ENCODE results near the gene MROH8.
"Not testable (repeated sequence)": the region's sequence is repeated elsewhere in the genome, so short reads cannot be mapped to it uniquely, and the experiment has no call there.

The MROH8 gene

DNA sequence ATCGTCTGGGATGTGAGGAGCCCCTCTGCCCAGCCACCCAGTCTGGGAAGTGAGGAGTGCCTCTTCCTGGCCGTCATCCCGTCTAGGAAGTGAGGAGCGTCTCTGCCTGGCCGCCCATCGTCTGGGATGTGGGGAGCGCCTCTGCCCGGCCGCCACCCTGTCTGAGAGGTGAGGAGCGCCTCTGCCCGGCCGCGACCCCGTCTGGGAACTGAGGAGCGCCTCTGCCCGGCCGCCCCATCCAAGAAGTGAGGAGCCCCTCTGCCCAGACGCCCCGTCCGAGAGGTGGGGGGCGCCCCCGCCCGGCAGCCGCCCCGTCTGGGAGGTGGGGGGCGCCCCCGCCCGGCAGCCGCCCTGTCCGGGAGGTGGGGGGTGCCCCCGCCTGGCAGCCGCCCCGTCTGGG, 28.5 kb downstream of the MROH8 start:
- not testable (repeated sequence) for DNase-seq (ENCODE audit: low read depth); H3K9me3 ChIP-seq (ENCODE audit: control insufficient read depth, low read length); H3K27me3 ChIP-seq (replicated peaks; ENCODE audit: control insufficient read depth, insufficient read depth, low read length); H3K4me1 ChIP-seq (ENCODE audit: control insufficient read depth, insufficient read depth, low read length); H3K4me3 ChIP-seq (ENCODE audit: low read length); H3K36me3 ChIP-seq (ENCODE audit: control insufficient read depth, insufficient read depth, low read length, severe bottlenecking); H3K9ac ChIP-seq (ENCODE audit: low read length)

DNA sequence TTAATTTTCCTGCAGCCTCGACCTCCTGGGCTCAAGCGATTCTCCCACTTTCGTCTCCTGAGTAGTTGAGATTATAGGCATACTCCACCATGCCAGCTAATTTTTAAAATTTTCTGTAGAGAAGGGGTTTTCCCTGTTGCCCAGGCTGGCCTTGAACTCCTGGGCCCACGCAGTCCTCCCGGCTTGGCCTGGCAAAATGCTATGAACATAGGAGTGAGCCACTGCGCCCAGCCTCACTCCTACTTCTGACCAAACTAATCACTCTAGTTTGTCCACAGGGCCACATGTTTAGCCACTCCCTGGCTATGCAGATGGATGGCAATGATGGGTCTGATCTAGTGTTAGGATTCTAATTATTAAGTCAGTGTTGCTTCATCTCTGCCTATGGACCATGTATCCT, 32.1 kb downstream of the MROH8 start:
- Histone ChIP-seq H3K4me3 (ENCODE audit: low read length) (no peak overlapping the region), H3K27me3 (replicated peaks; ENCODE audit: control insufficient read depth, insufficient read depth, low read length) (no peaks in the 10 kb centered on the region), H3K9ac (ENCODE audit: low read length) (no peak overlapping the region), H3K36me3 (ENCODE audit: control insufficient read depth, insufficient read depth, low read length, severe bottlenecking) (no peaks in the 10 kb centered on the region), H3K4me1 (ENCODE audit: control insufficient read depth, insufficient read depth, low read length) (no peaks in the 10 kb centered on the region), H3K9me3 (ENCODE audit: control insufficient read depth, low read length) (no peaks in the 10 kb centered on the region)
- no peak for DNase-seq (ENCODE audit: low read depth)

DNA sequence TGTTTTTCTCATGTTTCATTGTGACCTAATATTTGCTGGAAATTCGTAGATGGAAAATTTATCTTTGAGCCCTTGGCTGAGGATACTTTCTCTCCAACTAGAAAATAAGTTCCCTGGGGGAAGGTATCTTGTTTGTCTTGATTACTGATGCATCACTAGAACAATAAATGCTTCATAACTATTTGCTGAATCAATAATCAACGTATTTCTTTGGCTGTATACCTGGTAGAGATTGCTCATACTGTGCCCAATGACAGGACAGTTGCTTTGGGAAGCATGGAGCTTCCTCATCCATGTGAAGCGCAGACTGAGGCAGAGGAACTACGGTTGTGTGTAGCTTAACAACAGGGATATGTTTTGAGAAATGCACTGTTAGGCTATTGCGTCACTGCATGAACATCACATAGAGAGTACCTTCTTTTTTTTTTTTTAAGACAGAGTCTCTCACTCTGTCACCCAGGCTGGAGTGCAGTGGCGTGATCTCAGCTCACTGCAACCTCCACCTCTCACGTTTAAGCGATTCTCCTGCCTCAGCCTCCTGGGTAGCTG, 34.4 kb downstream of the MROH8 start:
- no peaks in the 10 kb centered on the region for H3K27me3 ChIP-seq (replicated peaks; ENCODE audit: control insufficient read depth, insufficient read depth, low read length)
- no peaks in the 10 kb centered on the region for H3K4me1 ChIP-seq (ENCODE audit: control insufficient read depth, insufficient read depth, low read length)
- H3K4me3 ChIP-seq (ENCODE audit: low read length), result no peak overlapping the region
- DNase-seq (ENCODE audit: low read depth), result peak; percentile 22
- no peaks in the 10 kb centered on the region for H3K9me3 ChIP-seq (ENCODE audit: control insufficient read depth, low read length)
- H3K36me3 ChIP-seq (ENCODE audit: control insufficient read depth, insufficient read depth, low read length, severe bottlenecking), result no peaks in the 10 kb centered on the region
- H3K9ac ChIP-seq (ENCODE audit: low read length), result no peak overlapping the region

DNA sequence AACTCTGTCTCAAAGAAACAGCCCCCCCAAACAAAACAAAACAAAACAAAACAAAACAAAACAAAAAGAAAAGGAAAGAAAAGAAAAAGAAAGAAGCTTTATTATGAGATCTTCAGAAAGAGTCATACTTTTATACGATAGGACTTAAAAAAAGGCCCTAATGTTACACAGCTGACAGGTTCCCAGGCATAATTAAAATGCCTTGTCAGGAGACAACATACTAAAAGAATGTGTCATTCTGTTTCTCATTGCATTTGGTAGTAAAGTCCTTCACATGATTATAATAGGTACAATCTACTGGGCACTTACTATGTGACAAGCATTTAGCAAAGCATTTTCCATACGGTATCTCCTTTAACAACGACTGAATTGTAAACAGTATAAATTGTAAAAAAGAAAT, 36.6 kb downstream of the MROH8 start:
- Histone ChIP-seq H3K4me3 (ENCODE audit: low read length) (no peak overlapping the region), H3K4me1 (ENCODE audit: control insufficient read depth, insufficient read depth, low read length) (no peaks in the 10 kb centered on the region), H3K36me3 (ENCODE audit: control insufficient read depth, insufficient read depth, low read length, severe bottlenecking) (no peaks in the 10 kb centered on the region), H3K27me3 (replicated peaks; ENCODE audit: control insufficient read depth, insufficient read depth, low read length) (no peaks in the 10 kb centered on the region), H3K9ac (ENCODE audit: low read length) (no peak overlapping the region), H3K9me3 (ENCODE audit: control insufficient read depth, low read length) (no peaks in the 10 kb centered on the region)
- peak; percentile 45 for DNase-seq (ENCODE audit: low read depth)

DNA sequence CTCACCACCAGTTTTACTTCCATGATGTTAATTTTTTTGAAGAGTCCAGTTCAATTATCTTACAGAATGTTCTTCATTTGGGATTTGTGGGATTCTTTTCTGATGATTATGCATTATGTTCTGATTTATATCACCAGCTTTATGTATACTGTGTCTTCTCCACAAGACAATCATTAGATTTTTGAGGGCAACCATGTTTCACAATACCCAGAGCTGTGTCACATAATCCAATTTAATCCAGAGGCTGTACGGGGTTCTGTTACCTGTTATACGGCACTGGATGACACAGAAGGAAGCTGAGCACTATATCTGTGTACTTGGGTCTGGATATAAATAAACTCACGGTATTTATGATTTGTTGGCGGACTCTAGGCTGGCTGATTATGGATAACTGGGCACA, 41.8 kb downstream of the MROH8 start:
- no peak overlapping the region for H3K9ac ChIP-seq (ENCODE audit: low read length)
- H3K9me3 ChIP-seq (ENCODE audit: control insufficient read depth, low read length), result no peaks in the 10 kb centered on the region
- no peaks in the 10 kb centered on the region for H3K4me1 ChIP-seq (ENCODE audit: control insufficient read depth, insufficient read depth, low read length)
- no peaks in the 10 kb centered on the region for H3K27me3 ChIP-seq (replicated peaks; ENCODE audit: control insufficient read depth, insufficient read depth, low read length)
- DNase-seq (ENCODE audit: low read depth), result no peak
- H3K36me3 ChIP-seq (ENCODE audit: control insufficient read depth, insufficient read depth, low read length, severe bottlenecking), result no peaks in the 10 kb centered on the region
- H3K4me3 ChIP-seq (ENCODE audit: low read length), result no peak overlapping the region

DNA sequence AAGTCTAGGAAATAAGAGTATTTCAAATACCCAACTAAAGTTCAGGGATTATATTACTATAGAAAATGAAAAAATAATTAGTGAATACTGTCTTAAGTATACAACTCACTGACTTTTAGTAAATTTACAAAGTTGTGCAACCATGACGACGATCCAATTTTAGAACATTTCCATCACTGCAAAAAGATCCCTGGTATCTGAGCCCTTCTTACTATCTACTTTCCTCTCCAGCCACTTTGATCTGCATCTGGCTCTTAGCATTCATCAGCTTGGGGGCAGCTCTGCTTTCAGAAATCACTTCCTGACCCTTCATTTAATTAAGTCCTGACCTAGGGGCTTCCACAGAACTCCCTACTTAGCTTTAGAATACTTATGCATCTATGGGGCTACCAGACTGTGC, 45.4 kb downstream of the MROH8 start:
- H3K9me3 ChIP-seq (ENCODE audit: control insufficient read depth, low read length), result no peaks in the 10 kb centered on the region
- no peak overlapping the region for H3K9ac ChIP-seq (ENCODE audit: low read length)
- DNase-seq (ENCODE audit: low read depth), result no peak
- no peak overlapping the region for H3K4me3 ChIP-seq (ENCODE audit: low read length)
- no peaks in the 10 kb centered on the region for H3K36me3 ChIP-seq (ENCODE audit: control insufficient read depth, insufficient read depth, low read length, severe bottlenecking)
- peaks cover 9% of the 10 kb centered on the region for H3K4me1 ChIP-seq (ENCODE audit: control insufficient read depth, insufficient read depth, low read length)
- no peaks in the 10 kb centered on the region for H3K27me3 ChIP-seq (replicated peaks; ENCODE audit: control insufficient read depth, insufficient read depth, low read length)

DNA sequence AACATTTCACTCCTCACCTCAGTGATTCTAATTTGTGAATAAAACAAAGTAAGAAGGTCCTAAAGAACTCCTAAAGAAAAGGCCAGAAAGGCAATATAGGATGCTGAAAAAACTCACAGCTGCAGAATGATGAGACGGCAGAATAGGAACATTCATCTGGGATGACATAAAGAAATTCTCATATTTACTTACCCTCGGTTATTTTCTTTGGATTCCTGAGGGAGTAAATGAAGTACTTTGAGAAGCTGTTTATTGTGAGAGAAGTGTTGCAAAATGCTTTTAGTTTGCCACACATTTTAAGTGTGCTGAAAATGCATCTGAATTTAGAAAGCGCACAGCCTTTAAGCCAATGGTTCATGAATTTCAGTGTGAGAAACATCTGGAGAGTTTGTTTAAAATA, 47.9 kb downstream of the MROH8 start:
- Histone ChIP-seq H3K9ac (ENCODE audit: low read length) (no peak overlapping the region), H3K36me3 (ENCODE audit: control insufficient read depth, insufficient read depth, low read length, severe bottlenecking) (no peaks in the 10 kb centered on the region), H3K4me1 (ENCODE audit: control insufficient read depth, insufficient read depth, low read length) (peaks cover 9% of the 10 kb centered on the region), H3K9me3 (ENCODE audit: control insufficient read depth, low read length) (no peaks in the 10 kb centered on the region), H3K27me3 (replicated peaks; ENCODE audit: control insufficient read depth, insufficient read depth, low read length) (no peaks in the 10 kb centered on the region), H3K4me3 (ENCODE audit: low read length) (no peak overlapping the region)
- peak; percentile 45 for DNase-seq (ENCODE audit: low read depth)

DNA sequence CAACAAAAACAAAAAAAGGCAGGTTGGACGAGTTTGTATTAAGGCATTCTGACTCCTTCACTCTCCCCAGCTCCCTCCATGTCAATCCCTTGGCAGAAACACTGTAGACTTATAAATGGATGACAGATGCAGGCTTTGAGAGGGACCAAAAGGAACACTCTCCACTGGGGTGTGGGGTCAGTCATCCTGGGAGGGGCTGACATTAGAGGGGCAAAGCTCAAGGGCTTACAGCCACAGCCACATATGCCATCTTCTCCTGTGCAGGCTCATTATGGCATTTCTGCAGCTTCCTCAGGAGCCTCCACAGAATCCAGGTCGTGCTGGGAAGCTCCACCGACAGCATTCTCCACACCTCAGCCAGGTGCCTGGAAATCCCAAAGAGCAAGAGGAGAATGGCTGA, 50.5 kb downstream of the MROH8 start:
- H3K4me1 ChIP-seq (ENCODE audit: control insufficient read depth, insufficient read depth, low read length), result peaks cover 9% of the 10 kb centered on the region

DNA sequence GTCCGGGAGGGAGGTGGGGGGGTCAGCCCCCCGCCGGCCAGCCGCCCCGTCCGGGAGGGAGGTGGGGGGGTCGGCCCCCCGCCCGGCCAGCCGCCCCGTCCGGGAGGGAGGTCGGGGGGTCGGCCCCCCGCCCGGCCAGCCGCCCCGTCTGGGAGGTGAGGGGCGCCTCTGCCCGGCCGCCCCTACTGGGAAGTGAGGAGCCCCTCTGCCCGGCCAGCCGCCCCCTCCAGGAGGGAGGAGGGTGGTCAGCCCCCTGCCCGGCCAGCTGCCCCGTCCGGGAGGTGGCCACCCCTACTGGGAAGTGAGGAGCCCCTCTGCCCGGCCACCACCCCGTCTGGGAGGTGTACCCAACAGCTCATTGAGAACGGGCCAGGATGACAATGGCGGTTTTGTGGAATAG, 53.1 kb downstream of the MROH8 start:
- H3K27me3 ChIP-seq (replicated peaks; ENCODE audit: control insufficient read depth, insufficient read depth, low read length); H3K4me1 ChIP-seq (ENCODE audit: control insufficient read depth, insufficient read depth, low read length); DNase-seq (ENCODE audit: low read depth); H3K9ac ChIP-seq (ENCODE audit: low read length); H3K9me3 ChIP-seq (ENCODE audit: control insufficient read depth, low read length); H3K36me3 ChIP-seq (ENCODE audit: control insufficient read depth, insufficient read depth, low read length, severe bottlenecking); H3K4me3 ChIP-seq (ENCODE audit: low read length): not testable (repeated sequence)

More for the DNA sequence above, 50.5 kb downstream of the MROH8 start:
- Histone ChIP-seq H3K36me3 (ENCODE audit: control insufficient read depth, insufficient read depth, low read length, severe bottlenecking) (no peaks in the 10 kb centered on the region), H3K9ac (ENCODE audit: low read length) (no peak overlapping the region), H3K4me3 (ENCODE audit: low read length) (no peak overlapping the region), H3K9me3 (ENCODE audit: control insufficient read depth, low read length) (no peaks in the 10 kb centered on the region), H3K27me3 (replicated peaks; ENCODE audit: control insufficient read depth, insufficient read depth, low read length) (no peaks in the 10 kb centered on the region)
- no peak for DNase-seq (ENCODE audit: low read depth)

DNA sequence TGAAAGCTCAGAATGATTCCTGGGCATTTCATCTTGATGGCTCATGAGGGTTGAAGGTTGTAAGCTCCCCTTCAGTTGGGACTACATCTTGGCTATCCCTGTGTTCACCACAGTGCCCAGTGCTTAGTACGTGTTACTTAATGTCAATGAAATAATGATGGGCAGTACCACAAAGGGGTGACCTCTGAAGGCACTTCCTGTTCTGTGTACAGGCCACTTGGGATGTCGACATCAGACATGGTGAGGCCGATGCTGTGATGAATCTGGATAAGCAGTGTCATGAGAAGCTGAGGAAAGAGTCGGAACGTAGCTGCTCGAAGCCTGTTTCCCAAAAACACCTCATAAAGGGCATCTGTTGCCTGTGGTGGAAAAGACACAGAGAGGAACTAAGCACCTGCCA, 55.9 kb downstream of the MROH8 start:
- no peaks in the 10 kb centered on the region for H3K27me3 ChIP-seq (replicated peaks; ENCODE audit: control insufficient read depth, insufficient read depth, low read length)
- no peak overlapping the region for H3K4me3 ChIP-seq (ENCODE audit: low read length)
- no peaks in the 10 kb centered on the region for H3K36me3 ChIP-seq (ENCODE audit: control insufficient read depth, insufficient read depth, low read length, severe bottlenecking)
- no peak overlapping the region for H3K9ac ChIP-seq (ENCODE audit: low read length)
- H3K9me3 ChIP-seq (ENCODE audit: control insufficient read depth, low read length), result no peaks in the 10 kb centered on the region
- H3K4me1 ChIP-seq (ENCODE audit: control insufficient read depth, insufficient read depth, low read length), result no peaks in the 10 kb centered on the region
- no peak for DNase-seq (ENCODE audit: low read depth)

DNA sequence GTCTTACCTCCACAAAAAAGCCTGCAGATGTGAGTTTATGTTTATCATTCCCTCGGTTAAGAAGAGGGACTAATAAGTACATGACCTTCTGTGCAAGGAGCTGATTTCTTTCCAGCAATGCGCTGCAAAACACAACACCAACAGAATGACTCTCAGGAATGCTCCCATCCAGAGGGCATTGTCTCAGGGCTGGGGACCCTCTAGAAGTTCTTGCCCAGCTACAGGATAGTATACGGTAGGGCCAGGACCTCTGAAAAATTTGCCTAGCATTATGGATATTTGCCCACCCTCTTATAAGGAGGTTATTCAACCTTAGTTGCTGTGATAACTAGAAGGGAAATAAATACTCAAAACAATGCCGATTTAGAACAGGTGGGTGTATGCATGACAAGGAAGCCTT, 58.9 kb downstream of the MROH8 start:
- no peak overlapping the region for H3K9ac ChIP-seq (ENCODE audit: low read length)
- no peak overlapping the region for H3K4me3 ChIP-seq (ENCODE audit: low read length)
- no peaks in the 10 kb centered on the region for H3K36me3 ChIP-seq (ENCODE audit: control insufficient read depth, insufficient read depth, low read length, severe bottlenecking)
- H3K4me1 ChIP-seq (ENCODE audit: control insufficient read depth, insufficient read depth, low read length), result no peaks in the 10 kb centered on the region
- no peaks in the 10 kb centered on the region for H3K27me3 ChIP-seq (replicated peaks; ENCODE audit: control insufficient read depth, insufficient read depth, low read length)
- DNase-seq (ENCODE audit: low read depth), result no peak
- no peaks in the 10 kb centered on the region for H3K9me3 ChIP-seq (ENCODE audit: control insufficient read depth, low read length)

DNA sequence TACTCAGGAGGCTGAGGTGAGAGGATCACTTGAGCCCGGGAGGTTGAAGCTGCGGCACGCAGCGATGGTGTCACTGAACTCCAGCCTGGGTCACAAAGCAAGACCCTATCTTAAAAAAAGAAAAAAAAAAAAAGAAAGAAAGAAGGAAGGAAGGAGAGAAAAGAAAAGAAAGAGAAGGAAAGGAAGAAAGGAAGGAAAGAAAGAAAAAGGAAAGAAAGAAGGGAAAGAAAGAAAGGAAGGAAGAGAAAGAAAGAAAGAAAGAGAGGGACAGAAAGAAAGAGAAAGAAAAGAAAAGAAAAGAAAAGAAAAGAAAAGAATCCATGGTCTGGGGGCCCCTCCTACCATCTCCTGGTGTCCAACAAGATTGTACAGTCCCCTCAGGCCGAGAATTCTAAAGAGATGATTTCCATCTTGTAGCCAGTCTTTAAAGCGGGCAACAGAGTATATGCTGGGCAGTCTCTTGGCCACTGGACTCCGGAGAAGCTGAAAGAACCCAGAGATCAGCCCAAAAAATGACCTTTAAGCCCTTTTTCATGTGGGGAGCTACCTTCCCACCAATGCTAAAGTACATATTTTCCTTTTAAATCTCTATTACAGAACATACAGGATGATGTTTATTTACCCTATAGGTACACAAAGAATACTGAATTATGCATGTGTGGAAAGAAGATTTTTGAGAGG, 59.9 kb downstream of the MROH8 start:
- no peaks in the 10 kb centered on the region for H3K9me3 ChIP-seq (ENCODE audit: control insufficient read depth, low read length)
- no peak for DNase-seq (ENCODE audit: low read depth)

More for the DNA sequence above, 59.9 kb downstream of the MROH8 start:
- no peaks in the 10 kb centered on the region for H3K27me3 ChIP-seq (replicated peaks; ENCODE audit: control insufficient read depth, insufficient read depth, low read length)
- no peak overlapping the region for H3K9ac ChIP-seq (ENCODE audit: low read length)
- H3K4me3 ChIP-seq (ENCODE audit: low read length), result no peak overlapping the region
- no peaks in the 10 kb centered on the region for H3K36me3 ChIP-seq (ENCODE audit: control insufficient read depth, insufficient read depth, low read length, severe bottlenecking)
- no peaks in the 10 kb centered on the region for H3K4me1 ChIP-seq (ENCODE audit: control insufficient read depth, insufficient read depth, low read length)
